Panc1 (cell line): ENCODE results near the gene GRIA4.

Experiments
- CTCF ChIP-seq: fragments of 450-650 bp; IDR thresholded peaks from 2 replicates; pipeline ENCODE4 v1.5.1; 2017; ENCODE audit warnings: mild to moderate bottlenecking
- POLR2AphosphoS5 ChIP-seq: IDR thresholded peaks from 2 replicates; pipeline ENCODE4 v1.6.1; 2012; ENCODE audit warnings: mild to moderate bottlenecking, low read depth, low read length, moderate library complexity
- REST ChIP-seq, 2 experiments: IDR thresholded peaks; 2 replicates each; pipeline ENCODE4 v1.6.1; 2011 to 2012; ENCODE audit warnings: low read depth in 2 of 2, control low read depth in 1 of 2, low read length in 1 of 2, mild to moderate bottlenecking in 1 of 2, moderate library complexity in 1 of 2; ENCODE audit not compliant: insufficient read depth in 1 of 2
- SIN3A ChIP-seq: IDR thresholded peaks from 2 replicates; pipeline ENCODE4 v1.6.1; 2012; ENCODE audit warnings: low read depth, mild to moderate bottlenecking, low read length, moderate library complexity, borderline replicate concordance; ENCODE audit not compliant: insufficient read depth
- TCF7L2 ChIP-seq: IDR thresholded peaks from 2 replicates; pipeline ENCODE4 v1.6.1; 2011; ENCODE audit warnings: mild to moderate bottlenecking, low read depth, low read length, inconsistent platforms

GRCh38 chr11:105858841-105859240, 249.0 kb downstream of the GRIA4 start:
- no peak for TF ChIP-seq POLR2AphosphoS5
- TF ChIP-seq CTCF: no peak
- no peak for TF ChIP-seq REST (IDR thresholded peaks at IDR 0.05; ENCODE audit: insufficient read depth in 1 of 2, low read depth in 2 of 2, low read length in 1 of 2)
- no peak for TF ChIP-seq SIN3A
- no peak for TF ChIP-seq TCF7L2
